Prostate gland (tissue), 2 donors: Measurements from ENCODE around the gene EHD3. TPM values are rescaled to one million over a fixed set of nuclear protein-coding genes. Genes with fewer than 3 reads are reported as not detected.
A peak's percentile ranks its signal among the peaks of the same experiment; 100 is the strongest.

Experiments
- DNase-seq: peaks from one replicate; pipeline ENCODE4 v3.0.0-alpha.2; 2019; ENCODE audit warnings: low spot score
- H3K27ac ChIP-seq, 2 donors: fragments of 200-600 bp; sonication (generic); 2 replicates each; pipeline ENCODE4 v1.5.1; 2017 to 2019
- H3K27me3 ChIP-seq: fragments of 200-600 bp; sonication (generic); replicated peaks from 2 replicates; pipeline ENCODE4 v1.5.1; 2019; ENCODE audit not compliant: insufficient read depth
- H3K36me3 ChIP-seq, 2 donors: fragments of 200-600 bp; sonication (generic); 1 replicate in 1 of 2; 2 replicates in 1 of 2; pipeline versions ENCODE4 v1.5.1 to v1.8.1; 2017 to 2019
- H3K4me1 ChIP-seq: fragments of 200-600 bp; sonication (generic); replicated peaks from 2 replicates; pipeline ENCODE4 v1.5.1; 2019
- H3K4me3 ChIP-seq, 2 donors: fragments of 200-600 bp; sonication (generic); 2 replicates each; pipeline ENCODE4 v1.5.1; 2017 to 2019
- H3K9me3 ChIP-seq: fragments of 200-600 bp; sonication (generic); 2 replicates; pipeline ENCODE4 v1.5.1; 2017
- CTCF ChIP-seq, 4 experiments: fragments of 200-600 bp in 2 of 4; fragments of 450-650 bp in 2 of 4; sonication (generic) in 2 of 4; IDR thresholded peaks; 1 replicate in 3 of 4; 2 replicates in 1 of 4; pipeline ENCODE4 v1.5.1; 2016 to 2019; ENCODE audit warnings: antibody characterized with exemption in 4 of 4, mild to moderate bottlenecking in 2 of 4, moderate library complexity in 2 of 4
- POLR2A ChIP-seq: fragments of 450-650 bp; IDR thresholded peaks from one replicate; pipeline ENCODE4 v1.6.1; 2016; ENCODE audit warnings: antibody characterized with exemption, mild to moderate bottlenecking
- POLR2AphosphoS5 ChIP-seq: sonication (generic); formaldehyde crosslinking; IDR thresholded peaks from one replicate; pipeline ENCODE4 v1.6.1; 2017; ENCODE audit warnings: antibody characterized with exemption
- WGBS: methylation state at CpG from one replicate; pipeline ENCODE4 v1.1.5; 2018; 5-methylcytosine and 5-hydroxymethylcytosine counted together
- intact Hi-C: fragments of 100-400 bp; cut with DNase I; formaldehyde crosslinking; loops from one replicate; pipeline ENCODE4 v1.14.2; 2022
- total RNA-seq, 2 donors: library from RNA; depleted of rRNA; stranded (reverse); fragments of >200 nt; gene quantifications; one replicate each; pipeline ENCODE4 v1.1.0, GENCODE V29; 2016

EHD3 gene
- total RNA-seq, 2 donors from 2014 or later, result 7.2 to 7.9 TPM

- 84% methylated on average over 7 of the region's 7 CpGs for WGBS
- Histone ChIP-seq H3K27ac (no peak overlapping the region), H3K4me1 (peaks cover 2% of the 10 kb centered on the region), H3K27me3 (no peaks in the 10 kb centered on the region), H3K36me3 (no peaks in the 10 kb centered on the region), H3K9me3 (no peaks in the 10 kb centered on the region), H3K4me3 (no peak overlapping the region)
- DNase-seq, result no peak
- intact Hi-C loops, result loop anchor here (5.0 to 10.0 kb wide), 3 partner anchors 81 to 778 kb away; partner anchors contain the start of gene MEMO1
- no peak for TF ChIP-seq POLR2A
- no peak for TF ChIP-seq POLR2AphosphoS5
Observed at GRCh38 chr2:31236433-31237205, 2.7 kb downstream of the EHD3 start.

- 92% methylated on average over 9 of the region's 9 CpGs for WGBS
- Histone ChIP-seq H3K27ac (no peak overlapping the region), H3K36me3 (no peaks in the 10 kb centered on the region), H3K4me1 (peaks cover 2% of the 10 kb centered on the region), H3K9me3 (no peaks in the 10 kb centered on the region), H3K4me3 (no peak overlapping the region), H3K27me3 (no peaks in the 10 kb centered on the region)
- TF ChIP-seq POLR2A (no peak), CTCF (IDR thresholded peaks at IDR 0.05) (no peak), POLR2AphosphoS5 (no peak)
- DNase-seq, result no peak
- intact Hi-C loops, result loop anchor here (5.0 to 10.0 kb wide), 3 partner anchors 80 to 777 kb away; partner anchors contain the start of gene MEMO1
Observed at GRCh38 chr2:31237348-31238017, 3.5 kb downstream of the EHD3 start.

GRCh38 chr2:31238126-31238905 lies 4.4 kb downstream of the EHD3 start:
- DNase-seq, result peak; percentile 28

GRCh38 chr2:31238906-31239592 lies 5.1 kb downstream of the EHD3 start:
- intact Hi-C loops, result loop anchor here (5.0 to 10.0 kb wide), 3 partner anchors 78 to 776 kb away; partner anchors contain the start of gene MEMO1
- no peak overlapping the region for H3K4me3 ChIP-seq
- H3K27me3 ChIP-seq, result no peaks in the 10 kb centered on the region
- DNase-seq, result no peak
- WGBS, result 88% methylated on average over 13 of the region's 13 CpGs
- H3K36me3 ChIP-seq, result no peaks in the 10 kb centered on the region
- TF ChIP-seq POLR2AphosphoS5 (no peak), CTCF (IDR thresholded peaks at IDR 0.05) (no peak), POLR2A (no peak)
- peaks cover 2% of the 10 kb centered on the region for H3K4me1 ChIP-seq
- H3K9me3 ChIP-seq, result no peaks in the 10 kb centered on the region
- H3K27ac ChIP-seq, result peak overlapping the region; percentile 30 to 54

More at GRCh38 chr2:31238126-31238905, 4.4 kb downstream of the EHD3 start:
- H3K27ac ChIP-seq, result peak overlapping the region; percentile 37 to 54
- H3K9me3 ChIP-seq, result no peaks in the 10 kb centered on the region
- TF ChIP-seq POLR2A, result no peak
- TF ChIP-seq CTCF (IDR thresholded peaks at IDR 0.05), result no peak
- no peak for TF ChIP-seq POLR2AphosphoS5
- H3K4me3 ChIP-seq, result no peak overlapping the region
- H3K27me3 ChIP-seq, result no peaks in the 10 kb centered on the region
- 51% methylated on average over 10 of the region's 10 CpGs for WGBS
- H3K36me3 ChIP-seq, result no peaks in the 10 kb centered on the region
- peaks cover 2% of the 10 kb centered on the region for H3K4me1 ChIP-seq
- intact Hi-C loops, result loop anchor here (5.0 to 10.0 kb wide), 3 partner anchors 79 to 776 kb away; partner anchors contain the start of gene MEMO1
